ENCODE data around the gene DGUOK.
"Not testable (repeated sequence)": the region's sequence is repeated elsewhere in the genome, so short reads cannot be mapped to it uniquely, and the experiment has no call there.

DGUOK gene

GRCh38 chr2:73902284-73902683 lies 24.4 kb upstream of the DGUOK start:
- no peak for DNase-seq

GRCh38 chr2:73903313-73903712 lies 23.4 kb upstream of the DGUOK start:
- DNase-seq: no peak

GRCh38 chr2:73903949-73904613 lies 22.6 kb upstream of the DGUOK start:
- DNase-seq: not testable (repeated sequence)

GRCh38 chr2:73904952-73905351 lies 21.7 kb upstream of the DGUOK start:
- no peak for DNase-seq

- DNase-seq: no peak
Measured at GRCh38 chr2:73906847-73907505, 19.7 kb upstream of the DGUOK start.

- peak; percentile 95 for DNase-seq
Measured at GRCh38 chr2:73907840-73908452, 18.7 kb upstream of the DGUOK start.

- no peak for DNase-seq
Measured at GRCh38 chr2:73908689-73909652, 17.7 kb upstream of the DGUOK start.

GRCh38 chr2:73910873-73911547 lies 15.7 kb upstream of the DGUOK start:
- DNase-seq: no peak

GRCh38 chr2:73911548-73912208 lies 15.0 kb upstream of the DGUOK start:
- DNase-seq: no peak

GRCh38 chr2:73913414-73914054 lies 13.1 kb upstream of the DGUOK start:
- DNase-seq: no peak

GRCh38 chr2:73914667-73915066 lies 12.0 kb upstream of the DGUOK start:
- no peak for DNase-seq

- DNase-seq: no peak
Measured at GRCh38 chr2:73915437-73915993, 11.2 kb upstream of the DGUOK start.

GRCh38 chr2:73916666-73917065 lies 10.0 kb upstream of the DGUOK start:
- no peak for DNase-seq

GRCh38 chr2:73917296-73917695 lies 9.4 kb upstream of the DGUOK start:
- DNase-seq: no peak

GRCh38 chr2:73917696-73918207 lies 8.9 kb upstream of the DGUOK start:
- DNase-seq: no peak

GRCh38 chr2:73918856-73919255 lies 7.8 kb upstream of the DGUOK start:
- no peak for DNase-seq

GRCh38 chr2:73919596-73920228 lies 7.0 kb upstream of the DGUOK start:
- DNase-seq: no peak

GRCh38 chr2:73920577-73921545 lies 5.8 kb upstream of the DGUOK start:
- DNase-seq: peak; percentile 4

- no peak for DNase-seq
Measured at GRCh38 chr2:73921581-73921980, 5.1 kb upstream of the DGUOK start.
